Body of pancreas (tissue), 4 donors: ENCODE measurements around the gene MORN1.

Experiments used
- CTCF ChIP-seq, 7 experiments: fragments of 450-650 bp in 4 of 7; fragments of 200-600 bp in 3 of 7; sonication (generic) in 3 of 7; IDR thresholded peaks; one replicate each; pipeline ENCODE4 v1.5.1; 2016 to 2019; ENCODE audit warnings: antibody characterized with exemption in 7 of 7
- POLR2A ChIP-seq, 3 donors: fragments of 450-650 bp; IDR thresholded peaks; one replicate each; pipeline ENCODE4 v1.6.1; 2016; ENCODE audit warnings: antibody characterized with exemption in 3 of 3, mild to moderate bottlenecking in 2 of 3

DNA sequence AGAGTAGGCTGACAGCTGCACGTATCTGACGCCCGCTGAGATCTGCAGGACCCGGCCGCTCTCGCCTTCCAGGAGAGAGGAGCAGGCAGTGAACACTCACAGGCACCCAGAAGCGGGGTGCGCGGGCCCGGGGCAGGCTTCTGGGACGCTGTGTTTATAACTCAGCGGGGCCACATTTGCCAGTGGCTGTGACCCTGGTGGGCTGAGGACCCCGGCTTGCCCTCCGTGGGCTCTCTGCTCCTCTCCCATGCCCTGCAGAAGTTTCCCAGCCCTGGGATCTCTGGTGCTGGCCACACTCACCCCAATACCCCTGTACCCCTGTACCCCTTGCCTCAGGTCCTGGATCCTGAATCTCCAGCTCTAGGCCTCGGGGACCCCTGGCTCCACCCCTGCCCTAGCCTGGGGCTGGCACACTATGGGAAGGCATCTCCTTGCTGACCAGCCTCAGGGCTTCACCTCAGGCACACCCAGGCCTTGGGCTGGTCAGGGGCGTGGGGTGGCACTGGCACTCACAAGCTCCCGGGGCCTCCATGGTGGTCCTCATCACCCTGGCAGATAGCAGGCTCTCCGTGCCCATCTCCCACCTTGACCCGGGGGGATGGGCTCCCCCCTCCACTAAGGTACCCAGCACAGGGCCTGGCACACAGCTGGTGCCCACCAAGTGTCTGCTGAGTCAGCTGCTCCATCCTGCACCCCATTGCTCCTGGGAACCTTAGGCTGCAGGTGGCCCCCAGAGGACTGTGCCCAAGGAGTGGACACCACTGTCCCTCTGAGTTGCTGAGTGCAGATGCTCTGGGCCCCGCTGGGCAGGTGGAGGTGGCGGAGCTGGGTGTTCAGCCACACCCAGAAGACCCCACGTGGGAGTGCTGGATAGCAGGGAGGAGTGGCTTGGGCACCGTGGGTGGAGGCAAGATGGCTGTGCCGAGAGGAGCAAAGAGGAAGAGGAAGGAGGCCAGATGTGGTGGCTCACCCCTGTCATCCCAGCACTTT, 32.4 kb downstream of the MORN1 start:
- TF ChIP-seq CTCF (IDR thresholded peaks at IDR 0.05) (no peak), POLR2A (IDR thresholded peaks at IDR 0.05) (no peak)
